Umbilical cord (tissue), 2 donors: Measurements from ENCODE around the gene ATPAF1. TPM values are rescaled to one million over a fixed set of nuclear protein-coding genes. Genes with fewer than 3 reads are reported as not detected.
A peak's percentile ranks its signal among the peaks of the same experiment; 100 is the strongest.

Experiments used
- DNase-seq: peaks from one replicate; pipeline ENCODE4 v3.0.0-alpha.2; 2015; ENCODE audit warnings: low spot score
- total RNA-seq: library from RNA; depleted of rRNA; stranded (reverse); fragments of >200 nt; gene quantifications from one replicate; pipeline ENCODE4 v1.2.3, GENCODE V29; 2014; ENCODE audit warnings: low replicate concordance; ENCODE audit not compliant: insufficient read depth

The ATPAF1 gene
- total RNA-seq, 1 donor from 2014 or later, result 28.4 TPM

DNA sequence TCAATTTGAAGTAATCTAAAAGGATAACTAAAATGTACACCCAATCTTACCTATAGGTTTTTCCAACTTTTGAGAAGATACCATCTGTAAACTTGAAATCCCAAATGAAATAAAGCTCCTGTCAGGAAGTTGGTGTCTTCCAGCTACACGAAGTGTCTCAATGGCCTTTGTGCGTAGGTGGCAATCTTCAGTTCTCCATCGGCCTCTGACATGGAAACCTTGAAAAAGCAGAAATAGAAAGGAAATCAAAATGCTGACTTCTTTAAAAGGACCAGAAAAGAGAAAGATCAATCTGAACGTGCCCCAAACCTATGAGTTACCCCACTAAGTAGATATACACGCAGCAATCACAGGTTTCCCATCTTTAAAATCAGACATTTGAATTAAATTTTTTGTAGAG is 74.1 kb downstream of the ATPAF1 start:
- peak; percentile 39 for DNase-seq

DNA sequence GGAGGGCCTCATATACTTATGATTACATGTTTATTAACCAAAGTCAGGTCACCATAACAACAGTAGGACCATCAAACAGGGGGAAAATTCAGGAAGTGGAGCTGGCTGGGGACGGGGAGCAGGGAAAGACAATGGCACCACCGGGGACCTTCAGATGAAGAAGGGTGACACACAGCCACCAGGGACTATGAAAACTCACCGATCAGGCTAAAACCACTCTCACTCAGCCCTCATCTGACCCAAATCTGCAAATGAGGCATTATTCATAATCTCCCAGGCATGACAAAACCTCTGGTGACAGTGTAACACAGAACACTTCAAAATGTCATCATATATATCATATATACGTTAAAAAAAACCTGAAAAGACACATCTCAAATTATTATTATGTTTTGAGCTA is 75.3 kb downstream of the ATPAF1 start:
- no peak for DNase-seq

DNA sequence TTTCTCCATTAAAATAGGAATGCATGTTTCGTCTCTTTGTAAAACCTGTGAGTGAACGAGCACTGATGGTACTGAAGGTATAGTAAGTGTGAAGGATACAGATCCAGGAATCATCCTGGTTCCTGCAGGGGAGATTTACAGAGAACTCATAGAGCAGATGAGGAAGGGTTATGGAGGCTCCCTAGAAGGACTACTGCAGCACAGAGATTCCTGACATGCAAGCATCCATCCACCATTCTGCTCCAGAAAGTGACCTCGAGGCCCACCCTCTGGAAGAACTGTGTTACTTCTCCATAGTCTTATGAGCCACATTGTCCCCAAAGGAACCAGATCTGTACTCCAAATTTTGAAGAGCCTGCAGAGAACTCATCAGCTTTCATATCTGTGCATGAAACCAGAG is 78.6 kb downstream of the ATPAF1 start:
- DNase-seq, result no peak

GRCh38 chr1:46587069-46587468 is 81.1 kb downstream of the ATPAF1 start:
- peak; percentile 50 for DNase-seq

- DNase-seq, result no peak
These were observed 82.7 kb downstream of the ATPAF1 start for GRCh38 chr1:46585312-46585938.

DNA sequence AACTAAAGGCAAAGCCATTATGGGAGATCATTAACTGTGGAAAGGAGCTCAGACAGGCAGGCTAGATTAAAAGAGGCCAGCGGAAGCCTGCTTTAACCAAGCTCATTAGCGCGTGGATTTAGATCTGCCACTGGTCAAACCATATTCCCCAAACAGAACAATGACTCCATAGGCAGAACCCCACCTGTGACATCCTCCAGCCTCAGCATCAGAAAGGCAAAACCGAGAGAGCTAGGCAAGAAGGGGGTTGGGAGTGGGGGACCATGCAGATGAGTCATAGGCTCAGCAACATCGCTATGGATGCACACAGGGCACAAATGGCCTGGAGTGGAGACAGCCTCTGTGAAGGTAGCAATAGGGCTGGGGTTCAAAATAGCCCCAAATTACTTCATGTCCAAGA is 84.7 kb downstream of the ATPAF1 start:
- DNase-seq, result no peak

- DNase-seq, result peak; percentile 82
These were observed 85.2 kb downstream of the ATPAF1 start for GRCh38 chr1:46582972-46583371.

Other genes starting within 250 kb of the ATPAF1 start
- gene DMBX1, start 178.5 kb downstream of the ATPAF1 start, total RNA-seq, result 1.4 TPM
- not detected for gene KNCN, start 116.7 kb downstream of the ATPAF1 start, total RNA-seq
- gene MKNK1, start 64.1 kb downstream of the ATPAF1 start, total RNA-seq, result 23.4 TPM
- gene MOB3C, start 51.6 kb downstream of the ATPAF1 start, total RNA-seq, result 21.9 TPM
- 4.3 TPM for gene TEX38, start 3.5 kb upstream of the ATPAF1 start, total RNA-seq
- gene EFCAB14, start 50.8 kb upstream of the ATPAF1 start, total RNA-seq, result 59.5 TPM
- gene CYP4B1, start 130.7 kb upstream of the ATPAF1 start, total RNA-seq, result 2.9 TPM